MM.1S (cell line): ENCODE results near the gene SIGLEC6.

Experiments
- DNase-seq: peaks from one replicate; pipeline ENCODE4 v3.0.0-alpha.2; 2015
- H2AFZ ChIP-seq: fragments of 300-600 bp; sonication (generic); 2 replicates; pipeline ENCODE4 v1.6.0; 2016; ENCODE audit warnings: antibody characterized with exemption, low read length
- H3F3A ChIP-seq: fragments of 300-600 bp; sonication (generic); 2 replicates; pipeline ENCODE4 v1.6.1; 2016; ENCODE audit warnings: mild to moderate bottlenecking, antibody characterized with exemption, low read length, moderate library complexity, mixed read lengths; ENCODE audit not compliant: insufficient read depth
- H3K27ac ChIP-seq: fragments of 300-600 bp; sonication (generic); 2 replicates; pipeline ENCODE4 v1.5.1; 2016; ENCODE audit warnings: mild to moderate bottlenecking, low read length
- H3K27me3 ChIP-seq: fragments of 300-600 bp; sonication (generic); replicated peaks from 2 replicates; pipeline ENCODE4 v1.6.0; 2016; ENCODE audit warnings: low read length; ENCODE audit not compliant: insufficient read depth
- H3K36me3 ChIP-seq: fragments of 300-600 bp; sonication (generic); replicated peaks from 2 replicates; pipeline ENCODE4 v1.6.1; 2016; ENCODE audit warnings: mild to moderate bottlenecking, low read length, mixed read lengths; ENCODE audit not compliant: insufficient read depth
- H3K4me1 ChIP-seq: fragments of 300-600 bp; sonication (generic); 2 replicates; pipeline ENCODE4 v1.6.1; 2016; ENCODE audit warnings: low read length, mixed read lengths
- H3K4me2 ChIP-seq: fragments of 300-600 bp; sonication (generic); 2 replicates; pipeline ENCODE4 v1.6.0; 2016; ENCODE audit warnings: low read depth, low read length
- H3K4me3 ChIP-seq: fragments of 300-600 bp; sonication (generic); 2 replicates; pipeline ENCODE4 v1.5.1; 2016; ENCODE audit warnings: low read length, mixed read lengths
- H3K79me2 ChIP-seq: fragments of 300-600 bp; sonication (generic); 2 replicates; pipeline ENCODE4 v1.6.1; 2016; ENCODE audit warnings: mixed run types, low read length, mixed read lengths
- H3K9ac ChIP-seq: fragments of 300-600 bp; sonication (generic); 2 replicates; pipeline ENCODE4 v1.6.1; 2016; ENCODE audit warnings: low read length, mixed read lengths
- H3K9me2 ChIP-seq: fragments of 300-600 bp; sonication (generic); replicated peaks from 2 replicates; pipeline ENCODE4 v1.6.1; 2016; ENCODE audit warnings: mild to moderate bottlenecking, low read length, mixed read lengths; ENCODE audit not compliant: insufficient read depth
- H3K9me3 ChIP-seq: fragments of 300-600 bp; sonication (generic); replicated peaks from 2 replicates; pipeline ENCODE4 v1.6.1; 2016; ENCODE audit warnings: mild to moderate bottlenecking, low read length, mixed read lengths; ENCODE audit not compliant: insufficient read depth
- H4K20me1 ChIP-seq: fragments of 300-600 bp; sonication (generic); 2 replicates; pipeline ENCODE4 v1.6.1; 2016; ENCODE audit warnings: mild to moderate bottlenecking, low read length, moderate library complexity, mixed read lengths; ENCODE audit not compliant: insufficient read depth
- CTCF ChIP-seq: fragments of 300-600 bp; sonication (generic); IDR thresholded peaks from 2 replicates; pipeline ENCODE4 v1.5.1; 2016; ENCODE audit warnings: antibody characterized with exemption, low read length, mixed read lengths
- EZH2 ChIP-seq: fragments of 300-600 bp; sonication (generic); optimal IDR thresholded peaks from 2 replicates; pipeline ENCODE3; 2017; ENCODE audit warnings: low read depth, mild to moderate bottlenecking, antibody characterized with exemption, low read length, mixed read lengths
- EZH2phosphoT487 ChIP-seq: fragments of 300-600 bp; sonication (generic); IDR thresholded peaks from 2 replicates; pipeline ENCODE4 v1.6.1; 2018; ENCODE audit warnings: antibody characterized with exemption, low read length

SIGLEC6 gene

DNA sequence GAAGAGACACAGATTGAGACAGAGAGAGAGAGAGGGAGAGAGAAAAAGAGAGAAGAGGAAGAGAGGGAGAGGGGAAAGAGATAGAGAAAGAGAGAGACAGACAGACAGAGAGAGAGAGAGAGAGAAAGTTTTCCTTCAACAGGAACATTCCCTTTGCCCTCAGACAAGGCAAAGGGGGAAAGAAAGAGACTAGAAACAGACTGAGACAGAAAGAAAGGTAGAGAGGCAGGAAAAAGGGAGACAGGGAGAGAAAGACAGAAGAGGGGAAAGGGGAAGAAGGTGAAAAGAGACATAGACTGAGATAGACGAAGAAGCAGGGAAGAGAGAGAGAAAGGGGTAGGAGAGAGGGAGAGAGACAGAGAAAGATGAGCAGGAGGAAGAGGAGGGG is 21.1 kb upstream of the SIGLEC6 start:
- no peaks in the 10 kb centered on the region for H3K9me3 ChIP-seq
- H3F3A ChIP-seq: no peaks in the 10 kb centered on the region
- no peak for DNase-seq
- H3K27me3 ChIP-seq: no peaks in the 10 kb centered on the region
- no peak for TF ChIP-seq EZH2
- TF ChIP-seq CTCF: no peak
- TF ChIP-seq EZH2phosphoT487: no peak
- no peak overlapping the region for H3K9ac ChIP-seq
- H3K4me2 ChIP-seq: no peak overlapping the region
- H2AFZ ChIP-seq: no peak overlapping the region
- H3K9me2 ChIP-seq: no peaks in the 10 kb centered on the region
- no peak overlapping the region for H3K27ac ChIP-seq
- no peaks in the 10 kb centered on the region for H3K4me1 ChIP-seq
- no peaks in the 10 kb centered on the region for H3K36me3 ChIP-seq
- H4K20me1 ChIP-seq: no peaks in the 10 kb centered on the region
- H3K4me3 ChIP-seq: no peak overlapping the region
- H3K79me2 ChIP-seq: no peaks in the 10 kb centered on the region

- TF ChIP-seq CTCF: no peak
- TF ChIP-seq EZH2phosphoT487: no peak
- no peak for TF ChIP-seq EZH2
- Histone ChIP-seq H3K9me3 (no peaks in the 10 kb centered on the region), H3K9me2 (no peaks in the 10 kb centered on the region), H2AFZ (no peak overlapping the region), H3K4me1 (no peaks in the 10 kb centered on the region), H3K27me3 (no peaks in the 10 kb centered on the region), H3F3A (no peaks in the 10 kb centered on the region), H4K20me1 (no peaks in the 10 kb centered on the region), H3K4me2 (no peak overlapping the region), H3K27ac (no peak overlapping the region), H3K79me2 (no peaks in the 10 kb centered on the region), H3K36me3 (no peaks in the 10 kb centered on the region), H3K4me3 (no peak overlapping the region), H3K9ac (no peak overlapping the region)
- no peak for DNase-seq
Measured at GRCh38 chr19:51551673-51552432, 20.4 kb upstream of the SIGLEC6 start.

GRCh38 chr19:51550848-51551672 is 19.6 kb upstream of the SIGLEC6 start:
- Histone ChIP-seq H3K79me2 (no peaks in the 10 kb centered on the region), H3K27me3 (no peaks in the 10 kb centered on the region), H2AFZ (no peak overlapping the region), H3K36me3 (no peaks in the 10 kb centered on the region), H3K27ac (no peak overlapping the region), H4K20me1 (no peaks in the 10 kb centered on the region), H3K4me3 (no peak overlapping the region), H3K9me2 (no peaks in the 10 kb centered on the region), H3F3A (no peaks in the 10 kb centered on the region), H3K9ac (no peak overlapping the region), H3K4me2 (no peak overlapping the region), H3K9me3 (no peaks in the 10 kb centered on the region), H3K4me1 (no peaks in the 10 kb centered on the region)
- DNase-seq: no peak
- TF ChIP-seq EZH2 (no peak), EZH2phosphoT487 (no peak), CTCF (no peak)
